Measurements from ENCODE around the gene TCHH.

The TCHH gene

GRCh38 chr1:152109231-152109997 is 5.8 kb downstream of the TCHH start:
- Histone ChIP-seq H3K14ac (ENCODE audit: low read length in 2 of 2) (no peak overlapping the region), H3K18ac (ENCODE audit: low read depth in 1 of 2, low read length in 2 of 2) (no peak overlapping the region), H3K27me3 (ENCODE audit: control insufficient read depth in 1 of 2, insufficient read depth in 1 of 2, low read length in 2 of 2) (peaks cover 22 to 82% of the 10 kb centered on the region in 2 experiments), H3K4me1 (ENCODE audit: control insufficient read depth, insufficient read depth, low read depth, low read length) (no peaks in the 10 kb centered on the region), H3K36me3 (ENCODE audit: control insufficient read depth in 1 of 2, insufficient read depth in 2 of 2, low read depth in 1 of 2, low read length in 2 of 2) (no peaks in the 10 kb centered on the region), H3K27ac (ENCODE audit: low read length, poor library complexity, severe bottlenecking) (no peak overlapping the region), H3K4ac (ENCODE audit: low read depth in 1 of 2, low read length in 2 of 2) (no peak overlapping the region), H2BK120ac (ENCODE audit: low read depth, low read length) (no peak overlapping the region), H3K4me3 (ENCODE audit: insufficient read depth in 1 of 2, low read depth in 1 of 2, low read length in 2 of 2) (peak overlapping the region in 1 of 2 experiments; percentile 81), H2BK12ac (ENCODE audit: low read length in 2 of 2) (no peak overlapping the region), H3K79me1 (replicated peaks; ENCODE audit: low read length, poor library complexity, severe bottlenecking) (no peaks in the 10 kb centered on the region), H2BK15ac (ENCODE audit: low read depth, poor library complexity, severe bottlenecking) (no peak overlapping the region), H2BK5ac (ENCODE audit: low read depth, low read length, poor library complexity, severe bottlenecking) (no peak overlapping the region), H3K9ac (ENCODE audit: low read length) (no peak overlapping the region), H3K23ac (ENCODE audit: low read length in 2 of 2) (no peak overlapping the region), H4K8ac (ENCODE audit: low read length) (no peak overlapping the region), H2AFZ (ENCODE audit: low read depth, low read length) (no peak overlapping the region), H3K9me3 (ENCODE audit: control insufficient read depth, low read length) (no peaks in the 10 kb centered on the region), H3K4me2 (ENCODE audit: low read length, poor library complexity, severe bottlenecking) (no peak overlapping the region), H4K91ac (ENCODE audit: low read length) (no peak overlapping the region), H2AK5ac (ENCODE audit: low read length, severe bottlenecking) (no peak overlapping the region)
- WGBS: 83% methylated on average over 31 of the region's 31 CpGs
- DNase-seq: no peak

- peak overlapping the region; percentile 56 for H3K9ac ChIP-seq (ENCODE audit: low read length)
- H3K14ac ChIP-seq (ENCODE audit: low read length in 2 of 2): no peak overlapping the region
- H2AFZ ChIP-seq (ENCODE audit: low read depth, low read length): no peak overlapping the region
- no peak overlapping the region for H3K4ac ChIP-seq (ENCODE audit: low read depth in 1 of 2, low read length in 2 of 2)
- no peak overlapping the region for H3K4me2 ChIP-seq (ENCODE audit: low read length, poor library complexity, severe bottlenecking)
- no peaks in the 10 kb centered on the region for H3K79me1 ChIP-seq (replicated peaks; ENCODE audit: low read length, poor library complexity, severe bottlenecking)
- no peak overlapping the region for H2BK120ac ChIP-seq (ENCODE audit: low read depth, low read length)
- DNase-seq: no peak
- H3K27ac ChIP-seq (ENCODE audit: low read length, poor library complexity, severe bottlenecking): no peak overlapping the region
- no peak overlapping the region for H2BK5ac ChIP-seq (ENCODE audit: low read depth, low read length, poor library complexity, severe bottlenecking)
- H3K36me3 ChIP-seq (ENCODE audit: control insufficient read depth in 1 of 2, insufficient read depth in 2 of 2, low read depth in 1 of 2, low read length in 2 of 2): no peaks in the 10 kb centered on the region
- H3K27me3 ChIP-seq (ENCODE audit: control insufficient read depth in 1 of 2, insufficient read depth in 1 of 2, low read length in 2 of 2): peaks cover 22 to 82% of the 10 kb centered on the region in 2 experiments
- H2AK5ac ChIP-seq (ENCODE audit: low read length, severe bottlenecking): no peak overlapping the region
- 92% methylated on average over 28 of the region's 28 CpGs for WGBS
- no peak overlapping the region for H2BK15ac ChIP-seq (ENCODE audit: low read depth, poor library complexity, severe bottlenecking)
- H3K23ac ChIP-seq (ENCODE audit: low read length in 2 of 2): no peak overlapping the region
- H2BK12ac ChIP-seq (ENCODE audit: low read length in 2 of 2): no peak overlapping the region
- H3K4me1 ChIP-seq (ENCODE audit: control insufficient read depth, insufficient read depth, low read depth, low read length): no peaks in the 10 kb centered on the region
- peak overlapping the region in 1 of 2 experiments; percentile 81 for H3K4me3 ChIP-seq (ENCODE audit: insufficient read depth in 1 of 2, low read depth in 1 of 2, low read length in 2 of 2)
- H4K8ac ChIP-seq (ENCODE audit: low read length): no peak overlapping the region
- H3K18ac ChIP-seq (ENCODE audit: low read depth in 1 of 2, low read length in 2 of 2): no peak overlapping the region
- H4K91ac ChIP-seq (ENCODE audit: low read length): no peak overlapping the region
- no peaks in the 10 kb centered on the region for H3K9me3 ChIP-seq (ENCODE audit: control insufficient read depth, low read length)
Measured at GRCh38 chr1:152108882-152109222, 6.4 kb downstream of the TCHH start.

DNA sequence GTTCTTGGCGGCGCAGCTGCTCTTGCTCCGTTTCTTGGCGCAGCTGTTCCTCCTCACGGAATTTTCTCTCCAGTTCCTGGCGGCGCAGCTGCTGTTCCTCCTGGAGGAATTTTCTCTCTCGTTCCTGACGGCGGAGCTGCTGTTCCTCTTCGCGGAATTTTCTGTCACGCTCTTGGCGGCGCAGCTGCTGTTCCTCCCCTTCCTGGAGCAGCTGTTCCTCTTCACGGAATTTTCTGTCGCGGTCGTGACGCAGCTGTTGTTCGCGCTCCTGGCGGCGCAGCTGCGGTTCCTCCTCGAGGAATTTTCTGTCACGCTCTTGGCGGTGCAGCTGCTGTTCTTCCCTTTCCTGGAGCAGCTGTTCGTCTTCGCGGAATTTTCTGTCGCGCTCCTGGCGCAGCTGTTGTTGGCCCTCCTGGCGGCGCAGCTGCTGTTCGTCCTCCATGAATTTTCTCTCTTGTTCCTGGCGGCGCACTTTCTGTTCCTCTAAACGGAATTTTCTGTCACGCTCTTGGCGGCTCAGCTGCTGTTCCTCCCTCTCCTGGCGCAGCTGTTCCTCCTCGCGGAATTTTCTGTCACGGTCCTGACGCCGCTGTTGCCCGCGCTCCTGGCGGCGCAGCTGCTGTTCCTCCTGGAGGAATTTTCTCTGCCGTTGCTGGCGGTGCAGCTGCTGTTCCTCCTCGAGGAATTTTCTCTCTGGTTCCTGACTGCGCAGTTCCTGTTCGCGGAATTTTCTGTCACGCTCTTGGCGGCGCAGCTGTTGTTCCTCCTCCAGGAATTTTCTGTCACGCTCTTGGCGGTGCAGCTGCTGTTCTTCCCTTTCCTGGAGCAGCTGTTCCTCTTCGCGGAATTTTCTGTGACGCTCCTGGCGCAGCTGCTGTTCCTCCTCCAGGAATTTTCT is 7.0 kb downstream of the TCHH start:
- Histone ChIP-seq H3K4ac (ENCODE audit: low read depth in 1 of 2, low read length in 2 of 2) (no peak overlapping the region), H3K9ac (ENCODE audit: low read length) (peak overlapping the region; percentile 56), H2BK120ac (ENCODE audit: low read depth, low read length) (no peak overlapping the region), H3K4me1 (ENCODE audit: control insufficient read depth, insufficient read depth, low read depth, low read length) (no peaks in the 10 kb centered on the region), H2BK5ac (ENCODE audit: low read depth, low read length, poor library complexity, severe bottlenecking) (no peak overlapping the region), H2AK5ac (ENCODE audit: low read length, severe bottlenecking) (no peak overlapping the region), H4K8ac (ENCODE audit: low read length) (no peak overlapping the region), H2AFZ (ENCODE audit: low read depth, low read length) (no peak overlapping the region), H3K4me3 (ENCODE audit: insufficient read depth in 1 of 2, low read depth in 1 of 2, low read length in 2 of 2) (peak overlapping the region in 1 of 2 experiments; percentile 81), H3K9me3 (ENCODE audit: control insufficient read depth, low read length) (no peaks in the 10 kb centered on the region), H3K36me3 (ENCODE audit: control insufficient read depth in 1 of 2, insufficient read depth in 2 of 2, low read depth in 1 of 2, low read length in 2 of 2) (no peaks in the 10 kb centered on the region), H3K79me1 (replicated peaks; ENCODE audit: low read length, poor library complexity, severe bottlenecking) (no peaks in the 10 kb centered on the region), H3K27ac (ENCODE audit: low read length, poor library complexity, severe bottlenecking) (no peak overlapping the region), H3K18ac (ENCODE audit: low read depth in 1 of 2, low read length in 2 of 2) (no peak overlapping the region), H2BK12ac (ENCODE audit: low read length in 2 of 2) (no peak overlapping the region), H3K14ac (ENCODE audit: low read length in 2 of 2) (no peak overlapping the region), H3K27me3 (ENCODE audit: control insufficient read depth in 1 of 2, insufficient read depth in 1 of 2, low read length in 2 of 2) (peaks cover 22 to 82% of the 10 kb centered on the region in 2 experiments), H4K91ac (ENCODE audit: low read length) (no peak overlapping the region), H3K4me2 (ENCODE audit: low read length, poor library complexity, severe bottlenecking) (no peak overlapping the region), H2BK15ac (ENCODE audit: low read depth, poor library complexity, severe bottlenecking) (no peak overlapping the region), H3K23ac (ENCODE audit: low read length in 2 of 2) (no peak overlapping the region)
- 84% methylated on average over 67 of the region's 67 CpGs for WGBS
- DNase-seq: no peak
